GM12801 (cell line): ENCODE measurements around the gene ADK.

Experiments
- CTCF ChIP-seq: IDR thresholded peaks from one replicate; pipeline ENCODE4 v1.5.1; 2011; ENCODE audit warnings: control low read depth; ENCODE audit not compliant: insufficient read length; ENCODE audit errors: extremely low read depth

Gene ADK

GRCh38 chr10:74634995-74635536, 484.0 kb downstream of the ADK start:
- TF ChIP-seq CTCF: no peak

GRCh38 chr10:74635655-74636054, 484.6 kb downstream of the ADK start:
- no peak for TF ChIP-seq CTCF

GRCh38 chr10:74637685-74638084, 486.7 kb downstream of the ADK start:
- TF ChIP-seq CTCF: no peak

DNA sequence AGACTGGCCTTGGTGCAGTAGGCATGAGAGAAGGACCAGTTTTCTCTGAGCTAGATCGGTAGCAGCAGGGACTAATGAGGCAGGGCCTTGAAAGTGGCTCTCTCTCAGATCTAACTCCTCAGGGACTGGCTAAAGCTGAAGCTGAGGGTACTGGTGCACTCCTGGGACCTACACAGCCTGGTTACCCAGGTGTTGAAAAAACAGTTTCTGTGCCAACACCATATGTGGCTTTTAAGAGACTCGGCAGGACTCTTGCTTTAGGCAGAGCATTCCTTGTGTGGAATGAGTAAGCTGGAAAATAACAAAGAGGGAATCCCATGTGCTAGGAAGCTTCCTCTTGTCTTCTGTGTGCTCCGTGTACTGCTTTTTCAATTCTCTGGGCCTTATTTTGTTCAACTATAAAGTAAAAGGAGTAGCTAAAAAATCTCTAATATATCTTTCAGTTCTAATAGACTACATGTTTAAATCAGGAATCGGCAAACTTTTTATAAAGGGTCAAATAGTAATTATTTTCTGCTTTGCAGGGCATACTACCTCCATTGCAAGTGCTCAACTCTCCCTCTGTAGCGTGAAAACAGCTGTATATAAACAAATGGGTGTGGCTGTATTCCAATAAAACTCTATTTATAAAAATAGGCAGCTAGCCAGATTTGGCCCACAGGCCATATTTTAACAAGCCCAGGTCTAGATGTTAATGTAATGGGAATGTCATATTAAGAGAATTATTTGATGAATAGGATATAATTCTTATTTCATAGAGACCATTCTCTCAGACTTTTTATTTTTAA, 489.3 kb downstream of the ADK start:
- TF ChIP-seq CTCF: no peak

DNA sequence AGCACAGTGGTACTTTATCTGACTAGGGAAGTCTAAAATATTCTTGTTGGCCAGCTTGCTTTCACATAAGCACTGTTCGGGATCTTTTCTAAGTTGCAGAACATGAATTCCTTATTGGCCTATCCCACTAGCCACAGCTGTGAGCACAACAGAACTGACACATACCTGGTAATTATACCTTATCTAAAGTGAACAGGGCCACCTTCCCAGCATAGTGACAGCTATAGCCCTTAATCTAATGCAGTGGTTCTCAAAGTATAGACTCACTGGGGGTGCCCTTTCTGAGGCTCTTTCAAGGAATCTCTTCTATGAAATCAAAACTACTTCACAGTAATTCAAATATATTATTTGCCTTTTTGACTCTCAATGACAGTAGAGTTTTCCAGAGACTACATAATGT, 490.6 kb downstream of the ADK start:
- TF ChIP-seq CTCF: no peak

GRCh38 chr10:74642901-74643595, 492.0 kb downstream of the ADK start:
- TF ChIP-seq CTCF: no peak

DNA sequence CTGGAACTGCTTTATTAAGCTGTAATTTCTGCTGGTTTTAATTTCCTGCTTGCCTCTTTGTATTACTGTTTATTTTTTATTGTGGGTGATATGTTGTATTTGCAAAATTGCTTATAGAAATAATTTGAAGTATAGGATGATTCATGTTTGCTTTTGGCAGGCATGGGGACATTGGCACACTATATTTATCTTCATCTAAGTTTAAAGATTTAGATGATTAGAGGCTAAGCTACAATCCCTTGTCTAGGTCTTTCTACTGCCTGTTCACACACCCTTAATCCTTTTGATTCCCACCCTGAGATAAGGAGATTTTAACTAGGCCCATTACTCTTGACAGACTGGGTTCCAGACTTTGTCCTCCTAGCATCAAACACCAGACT, 492.6 kb downstream of the ADK start:
- no peak for TF ChIP-seq CTCF
